GM18502 (cell line): Measurements from ENCODE around the gene ELMO1.

Experiments
- ATAC-seq: cut with Tn5 transposase; IDR thresholded peaks from one replicate; pipeline ENCODE4 v1.9.1; 2021; ENCODE audit warnings: mild to moderate bottlenecking; ENCODE audit not compliant: unreplicated experiment, poor library complexity

Gene ELMO1

GRCh38 chr7:37112876-37113275, 335.8 kb downstream of the ELMO1 start:
- ATAC-seq, result no peak

GRCh38 chr7:37112218-37112617, 336.4 kb downstream of the ELMO1 start:
- no peak for ATAC-seq

- ATAC-seq, result no peak
These were observed 337.2 kb downstream of the ELMO1 start for GRCh38 chr7:37111459-37111858.

GRCh38 chr7:37110660-37111424, 337.8 kb downstream of the ELMO1 start:
- ATAC-seq, result no peak

- ATAC-seq, result no peak
These were observed 338.8 kb downstream of the ELMO1 start for GRCh38 chr7:37109843-37110242.

- ATAC-seq, result no peak
These were observed 339.5 kb downstream of the ELMO1 start for GRCh38 chr7:37109016-37109683.

GRCh38 chr7:37108615-37109014, 340.0 kb downstream of the ELMO1 start:
- no peak for ATAC-seq

GRCh38 chr7:37107047-37107750, 341.5 kb downstream of the ELMO1 start:
- no peak for ATAC-seq

- ATAC-seq, result no peak
These were observed 342.9 kb downstream of the ELMO1 start for GRCh38 chr7:37105762-37106161.

GRCh38 chr7:37104822-37105518, 343.7 kb downstream of the ELMO1 start:
- ATAC-seq, result no peak

- ATAC-seq, result no peak
These were observed 346.0 kb downstream of the ELMO1 start for GRCh38 chr7:37102518-37103137.

- no peak for ATAC-seq
These were observed 347.8 kb downstream of the ELMO1 start for GRCh38 chr7:37100735-37101331.

- no peak for ATAC-seq
These were observed 349.9 kb downstream of the ELMO1 start for GRCh38 chr7:37098762-37099161.

- ATAC-seq, result no peak
These were observed 350.7 kb downstream of the ELMO1 start for GRCh38 chr7:37097983-37098382.

- no peak for ATAC-seq
These were observed 351.4 kb downstream of the ELMO1 start for GRCh38 chr7:37097276-37097675.

GRCh38 chr7:37096341-37096740, 352.3 kb downstream of the ELMO1 start:
- ATAC-seq, result no peak

- no peak for ATAC-seq
These were observed 353.5 kb downstream of the ELMO1 start for GRCh38 chr7:37095122-37095521.

GRCh38 chr7:37093257-37093656, 355.4 kb downstream of the ELMO1 start:
- ATAC-seq, result no peak

- no peak for ATAC-seq
These were observed 356.1 kb downstream of the ELMO1 start for GRCh38 chr7:37092548-37092947.

GRCh38 chr7:37089972-37090371, 358.7 kb downstream of the ELMO1 start:
- no peak for ATAC-seq
